Stomach (tissue), 9 donors: Measurements from ENCODE around the gene TMEM116. TPM values are rescaled to one million over a fixed set of nuclear protein-coding genes. Genes with fewer than 3 reads are reported as not detected.
"Not testable (repeated sequence)": the region's sequence is repeated elsewhere in the genome, so short reads cannot be mapped to it uniquely, and the experiment has no call there.

Source experiments
- DNase-seq, 2 donors: peaks; one replicate each; pipeline versions ENCODE4 v3.0.0 to v3.0.0-alpha.2; 2013 to 2019
- H3K27ac ChIP-seq, 5 donors: fragments of 200-600 bp in 4 of 5; sonication (generic) in 4 of 5; one replicate each; pipeline ENCODE4 v1.5.1; 2013 to 2019; ENCODE audit warnings: mild to moderate bottlenecking in 1 of 5, moderate library complexity in 1 of 5
- H3K27me3 ChIP-seq, 3 donors: fragments of 200-600 bp; sonication (generic); one replicate each; pipeline ENCODE4 v1.5.1; 2017 to 2019; ENCODE audit warnings: mixed run types in 1 of 3
- H3K36me3 ChIP-seq, 4 donors: fragments of 200-600 bp; sonication (generic); 1 replicate in 3 of 4; 2 replicates in 1 of 4; pipeline ENCODE4 v1.5.1; 2016 to 2019
- H3K4me1 ChIP-seq, 4 donors: fragments of 200-600 bp; sonication (generic); one replicate each; pipeline ENCODE4 v1.5.1; 2016 to 2019
- H3K4me3 ChIP-seq, 4 donors: fragments of 200-600 bp; sonication (generic) in 3 of 4; one replicate each; pipeline ENCODE4 v1.5.1; 2016 to 2019; ENCODE audit warnings: mild to moderate bottlenecking in 1 of 4
- H3K9me3 ChIP-seq, 4 donors: fragments of 200-600 bp; sonication (generic); one replicate each; pipeline ENCODE4 v1.5.1; 2016 to 2019
- CTCF ChIP-seq, 7 experiments: fragments of 450-650 bp in 4 of 7; fragments of 200-600 bp in 3 of 7; sonication (generic) in 3 of 7; IDR thresholded peaks; one replicate each; pipeline ENCODE4 v1.5.1; 2016 to 2019; ENCODE audit warnings: antibody characterized with exemption in 7 of 7, control low read depth in 2 of 7, mild to moderate bottlenecking in 1 of 7
- EP300 ChIP-seq: sonication (generic); formaldehyde crosslinking; IDR thresholded peaks from one replicate; pipeline ENCODE4 v1.6.1; 2017; ENCODE audit warnings: antibody characterized with exemption
- POLR2A ChIP-seq, 4 donors: fragments of 450-650 bp; IDR thresholded peaks; one replicate each; pipeline ENCODE4 v1.6.1; 2016; ENCODE audit warnings: antibody characterized with exemption in 4 of 4, control low read depth in 2 of 4, mild to moderate bottlenecking in 1 of 4, moderate library complexity in 1 of 4
- POLR2AphosphoS5 ChIP-seq, 3 donors: sonication (generic); formaldehyde crosslinking; IDR thresholded peaks; one replicate each; pipeline ENCODE4 v1.6.1; 2016; ENCODE audit warnings: antibody characterized with exemption in 3 of 3
- WGBS, 5 donors: extraction: QIAGEN DNeasy Blood & Tissue Kit in 3 of 5; methylation state at CpG; one replicate each; pipeline versions ENCODE4 v1.1.5 to v1.1.7; 2013 to 2018; 5-methylcytosine and 5-hydroxymethylcytosine counted together
- intact Hi-C: fragments of 100-400 bp; cut with DNase I; formaldehyde crosslinking; loops from one replicate; pipeline ENCODE4 v1.15.1; 2023; ENCODE audit warnings: low total_unique reads
- polyA plus RNA-seq, 3 donors: library from polyadenylated mRNA; stranded (reverse); fragments of 200-250 nt; gene quantifications; one replicate each; pipeline ENCODE4 v1.2.3, GENCODE V29; 2013
- total RNA-seq, 5 donors: library from RNA; depleted of rRNA; stranded (reverse); fragments of >200 nt; gene quantifications; one replicate each; pipeline versions ENCODE4 v1.1.0 to v1.2.3, GENCODE V29; 2014 to 2016
- donor health status: healthy with polysubstance abuse.
- donor health status: Bipolar disorder and iron deficiency.
- donor health status: healthy.

The TMEM116 gene
- total and polyA plus RNA-seq, 8 donors: 0.58 to 20.2 (median 8.2) TPM

GRCh38 chr12:111975161-111975931 is 37.6 kb downstream of the TMEM116 start:
- TF ChIP-seq EP300 (no peak), POLR2AphosphoS5 (IDR thresholded peaks at IDR 0.05) (no peak), CTCF (IDR thresholded peaks at IDR 0.05) (no peak), POLR2A (IDR thresholded peaks at IDR 0.05) (no peak)
- intact Hi-C loops: no loop called here
- H3K36me3 ChIP-seq: peaks cover 0 to 21% (median 5%) of the 10 kb centered on the region in 4 donors

DNA sequence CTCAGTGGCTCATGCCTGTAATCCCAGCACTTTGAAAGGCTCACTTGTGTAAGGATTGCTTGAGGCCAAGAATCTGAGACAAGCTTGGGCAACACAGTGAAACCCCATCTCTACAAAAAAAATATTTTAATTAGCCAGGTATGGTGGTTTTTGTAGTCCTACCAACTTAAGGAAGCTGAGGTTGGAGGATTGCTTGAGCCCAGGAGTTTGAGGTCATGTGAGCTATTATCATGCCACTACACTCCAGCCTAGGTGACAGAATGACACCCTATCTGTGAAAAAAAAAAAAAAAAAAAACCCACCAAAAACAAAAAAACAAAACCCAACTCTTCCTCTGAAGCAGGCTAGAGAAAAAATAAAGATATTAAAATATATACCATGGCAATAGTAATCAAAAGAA is 41.2 kb downstream of the TMEM116 start:
- H3K9me3 ChIP-seq: peaks cover 0 to 21% (median 15%) of the 10 kb centered on the region in 4 donors
- H3K27ac ChIP-seq: no peak overlapping the region
- H3K27me3 ChIP-seq: no peaks in the 10 kb centered on the region
- H3K36me3 ChIP-seq: peaks cover 0 to 14% (median 5%) of the 10 kb centered on the region in 4 donors
- H3K4me1 ChIP-seq: no peaks in the 10 kb centered on the region
- intact Hi-C loops: no loop called here
- no peak for TF ChIP-seq POLR2AphosphoS5 (IDR thresholded peaks at IDR 0.05)
- no peak for TF ChIP-seq EP300
- TF ChIP-seq CTCF (IDR thresholded peaks at IDR 0.05): no peak
- no peak for TF ChIP-seq POLR2A (IDR thresholded peaks at IDR 0.05)
- DNase-seq: no peak
- H3K4me3 ChIP-seq: no peak overlapping the region

More at GRCh38 chr12:111975161-111975931, 37.6 kb downstream of the TMEM116 start:
- no peak overlapping the region for H3K4me3 ChIP-seq
- no peak overlapping the region for H3K27ac ChIP-seq
- WGBS, 5 donors: 75 to 84% (median 77%) methylated on average over 5 of the region's 5 CpGs
- peaks cover 0 to 15% (median 9%) of the 10 kb centered on the region in 4 donors for H3K9me3 ChIP-seq
- DNase-seq: no peak
- H3K27me3 ChIP-seq: no peaks in the 10 kb centered on the region
- H3K4me1 ChIP-seq: no peaks in the 10 kb centered on the region

GRCh38 chr12:111964935-111965334 is 48.0 kb downstream of the TMEM116 start:
- no peak for DNase-seq
- H3K27me3 ChIP-seq: no peaks in the 10 kb centered on the region
- no peak for TF ChIP-seq EP300
- TF ChIP-seq CTCF (IDR thresholded peaks at IDR 0.05): no peak
- no peak for TF ChIP-seq POLR2A (IDR thresholded peaks at IDR 0.05)
- TF ChIP-seq POLR2AphosphoS5 (IDR thresholded peaks at IDR 0.05): no peak
- H3K4me1 ChIP-seq: no peaks in the 10 kb centered on the region
- H3K27ac ChIP-seq: no peak overlapping the region
- H3K36me3 ChIP-seq: peaks cover 0 to 22% (median 6%) of the 10 kb centered on the region in 4 donors
- 40 to 68% (median 55%) methylated on average over 1 of the region's 1 CpG for WGBS, 5 donors
- H3K9me3 ChIP-seq: peaks cover 0 to 5% (median under 1%) of the 10 kb centered on the region in 4 donors
- no peak overlapping the region for H3K4me3 ChIP-seq
- intact Hi-C loops: no loop called here

GRCh38 chr12:111959518-111959917 is 53.4 kb downstream of the TMEM116 start:
- H3K36me3 ChIP-seq: peaks cover 0 to 38% (median 9%) of the 10 kb centered on the region in 4 donors
- intact Hi-C loops, H3K27ac ChIP-seq, H3K4me3 ChIP-seq, DNase-seq, H3K4me1 ChIP-seq, H3K27me3 ChIP-seq: not testable (repeated sequence)
- WGBS, 5 donors: 92 to 99% (median 96%) methylated on average over 2 of the region's 2 CpGs
- peaks cover 4 to 11% (median 8%) of the 10 kb centered on the region in 4 donors for H3K9me3 ChIP-seq

DNA sequence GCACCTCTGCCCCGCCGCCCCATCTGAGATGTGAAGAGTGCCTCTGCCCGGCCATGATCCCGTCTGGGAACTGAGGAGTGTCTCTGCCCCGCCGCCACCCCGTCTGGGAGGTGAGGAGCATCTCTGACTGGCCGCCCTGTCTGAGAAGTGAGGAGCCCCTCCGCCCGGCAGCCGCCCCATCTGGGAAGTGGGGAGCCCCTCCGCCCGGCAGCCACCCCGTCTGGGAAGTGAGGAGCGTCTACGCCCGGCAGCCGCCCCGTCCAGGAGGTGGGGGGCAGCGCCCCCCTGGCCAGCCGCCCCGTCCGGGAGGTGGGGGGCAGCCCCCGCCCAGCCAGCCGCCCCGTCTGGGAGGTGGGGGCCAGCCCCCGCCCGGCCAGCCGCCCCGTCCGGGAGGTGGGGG is 55.7 kb downstream of the TMEM116 start:
- Histone ChIP-seq H3K36me3 (peaks cover 0 to 24% (median 2%) of the 10 kb centered on the region in 4 donors), H3K9me3 (peaks cover 4 to 13% (median 9%) of the 10 kb centered on the region in 4 donors)
- 96 to 100% (median 98%) methylated on average over 7 to 31 of the region's 31 CpGs for WGBS, 5 donors
- H3K4me3 ChIP-seq, H3K27me3 ChIP-seq, H3K27ac ChIP-seq, H3K4me1 ChIP-seq, DNase-seq, intact Hi-C loops: not testable (repeated sequence)
